GM18520 (cell line): Measurements from ENCODE around the gene PI4K2B.
"Not testable (repeated sequence)": the region's sequence is repeated elsewhere in the genome, so short reads cannot be mapped to it uniquely, and the experiment has no call there.

ENCODE experiments used
- ATAC-seq: cut with Tn5 transposase; IDR thresholded peaks from one replicate; pipeline ENCODE4 v1.9.1; 2021; ENCODE audit not compliant: unreplicated experiment

Gene PI4K2B

GRCh38 chr4:25233737-25234389, at the start of gene PI4K2B:
TSS of gene PI4K2B (plus strand) at chr4:25234033. CDS start at chr4:25234164, 131 bp downstream.
- peak; percentile 56 for ATAC-seq

- ATAC-seq = no peak
These were observed 49.8 kb upstream of the PI4K2B start for GRCh38 chr4:25184056-25184455.

- no peak for ATAC-seq
These were observed 43.4 kb upstream of the PI4K2B start for GRCh38 chr4:25190407-25190806.

GRCh38 chr4:25198713-25199112, 35.1 kb upstream of the PI4K2B start:
- no peak for ATAC-seq

- ATAC-seq = no peak
These were observed 25.8 kb upstream of the PI4K2B start for GRCh38 chr4:25207997-25208396.

- no peak for ATAC-seq
These were observed 24.1 kb upstream of the PI4K2B start for GRCh38 chr4:25209702-25210101.

- ATAC-seq = no peak
These were observed 22.1 kb upstream of the PI4K2B start for GRCh38 chr4:25211721-25212120.

GRCh38 chr4:25212822-25213221, 21.0 kb upstream of the PI4K2B start:
- no peak for ATAC-seq

- ATAC-seq = no peak
These were observed 20.4 kb upstream of the PI4K2B start for GRCh38 chr4:25213347-25213979.

GRCh38 chr4:25214750-25215149, 19.1 kb upstream of the PI4K2B start:
- ATAC-seq = not testable (repeated sequence)

- ATAC-seq = no peak
These were observed 18.3 kb upstream of the PI4K2B start for GRCh38 chr4:25215511-25215910.

GRCh38 chr4:25221377-25221776, 12.5 kb upstream of the PI4K2B start:
- ATAC-seq = no peak

GRCh38 chr4:25223802-25224375, 9.9 kb upstream of the PI4K2B start:
- no peak for ATAC-seq

GRCh38 chr4:25229804-25230203, 4.0 kb upstream of the PI4K2B start:
- no peak for ATAC-seq

GRCh38 chr4:25233194-25233593, 639 bp upstream of the PI4K2B start:
- no peak for ATAC-seq

GRCh38 chr4:25234390-25235370, 847 bp downstream of the PI4K2B start:
- ATAC-seq = peak; percentile 52

GRCh38 chr4:25235401-25235800, 1.6 kb downstream of the PI4K2B start:
- ATAC-seq = no peak

- ATAC-seq = not testable (repeated sequence)
These were observed 2.2 kb downstream of the PI4K2B start for GRCh38 chr4:25236030-25236429.

GRCh38 chr4:25236971-25237370, 3.1 kb downstream of the PI4K2B start:
- ATAC-seq = no peak

- ATAC-seq = no peak
These were observed 4.2 kb downstream of the PI4K2B start for GRCh38 chr4:25238052-25238451.

- ATAC-seq = not testable (repeated sequence)
These were observed 5.7 kb downstream of the PI4K2B start for GRCh38 chr4:25239528-25239927.
